DOHH2 (cell line): ENCODE results near the gene PPFIA2.

Experiments
- CTCF ChIP-seq: fragments of 200-600 bp; sonication (generic); IDR thresholded peaks from one replicate; pipeline ENCODE4 v1.5.1; 2014; ENCODE audit warnings: antibody characterized with exemption, mild to moderate bottlenecking, low read depth, low read length; ENCODE audit not compliant: poor library complexity, severe bottlenecking
- EZH2phosphoT487 ChIP-seq: fragments of 200-600 bp; sonication (generic); IDR thresholded peaks from 2 replicates; pipeline ENCODE4 v1.6.1; 2017; ENCODE audit warnings: borderline replicate concordance, mild to moderate bottlenecking, antibody characterized with exemption, low read length, moderate library complexity, mixed read lengths

GRCh38 chr12:81347404-81347803 is 411.7 kb downstream of the PPFIA2 start:
- TF ChIP-seq CTCF, result no peak
- no peak for TF ChIP-seq EZH2phosphoT487
